K562 (cell line): ENCODE results near the gene NOTCH1. TPM values are rescaled to one million over a fixed set of nuclear protein-coding genes. Genes with fewer than 3 reads are reported as not detected.

ENCODE experiments used
- CREB1 ChIP-seq, 2 experiments: sonication (generic) in 1 of 2; formaldehyde crosslinking in 1 of 2; IDR thresholded peaks; 2 replicates each; pipeline versions ENCODE4 v1.6.1 to v1.8.0; 2012 to 2022; ENCODE audit warnings: inconsistent platforms in 1 of 2, mild to moderate bottlenecking in 1 of 2, missing genetic modification reagents in 1 of 2, moderate library complexity in 1 of 2
- CTBP1 ChIP-seq: fragments of 450-650 bp; IDR thresholded peaks from 2 replicates; pipeline ENCODE4 v1.6.1; 2016; ENCODE audit warnings: borderline replicate concordance
- EGR1 ChIP-seq: fragments of 450-650 bp; conservative IDR thresholded peaks from 2 replicates; pipeline ENCODE4 v1.6.1; 2017; ENCODE audit warnings: mild to moderate bottlenecking
- MAZ ChIP-seq, 2 experiments: fragments of 450-650 bp in 1 of 2; sonication (generic) in 1 of 2; formaldehyde crosslinking; IDR thresholded peaks in 1 of 2; conservative IDR thresholded peaks in 1 of 2; 2 replicates each; pipeline versions ENCODE4 v1.4.0 to v1.5.0; 2020; ENCODE audit warnings: mild to moderate bottlenecking in 1 of 2, missing genetic modification reagents in 1 of 2
- RBBP5 ChIP-seq: fragments of 200-600 bp; sonication (generic); IDR thresholded peaks from 2 replicates; pipeline ENCODE4 v1.6.1; 2012; ENCODE audit warnings: borderline replicate concordance, mild to moderate bottlenecking, low read length, control low read depth, inconsistent platforms; ENCODE audit not compliant: insufficient read depth, poor library complexity, severe bottlenecking
- RCOR1 ChIP-seq, 2 experiments: IDR thresholded peaks; 2 replicates each; pipeline ENCODE4 v1.6.1; 2012; ENCODE audit warnings: low read depth in 2 of 2, low read length in 2 of 2, borderline replicate concordance in 1 of 2, improper control_type of control experiment in 1 of 2
- RHOXF2B ChIP-seq: fragments of 250-450 bp; sonication (Bioruptor Pico); conservative IDR thresholded peaks from 2 replicates; pipeline ENCODE4 v1.5.1; 2021
- ZFX ChIP-seq: sonication (generic); formaldehyde crosslinking; IDR thresholded peaks from 2 replicates; pipeline ENCODE4 v1.8.0; 2022; ENCODE audit warnings: mild to moderate bottlenecking, missing genetic modification reagents, moderate library complexity
- polyA plus RNA-seq, 8 experiments: library from polyadenylated mRNA; depleted of rRNA in 4 of 8; stranded (reverse) in 5 of 8; unstranded in 3 of 8; fragments of >200 nt; fragmentation: Nextera tagmentation in 2 of 8; fragmentation: Illumina TruSeq in 1 of 8; extraction: Ambion mirVana in 2 of 8; extraction: Trizol in 1 of 8; gene quantifications; 2 replicates each; pipeline versions ENCODE4 v1.2.1 to v1.2.3, GENCODE V29; 2011 to 2014; ENCODE audit warnings: inconsistent platforms in 1 of 8, missing spikeins in 1 of 8
- total RNA-seq, 7 experiments: library from RNA; depleted of rRNA in 6 of 7; stranded (reverse); fragments of >200 nt in 6 of 7; fragmentation: Illumina TruSeq in 2 of 7; extraction: Trizol in 2 of 7; gene quantifications; 2 replicates each; pipeline versions ENCODE4 v1.2.1 to v1.2.3, GENCODE V29; 2011 to 2021; ENCODE audit warnings: low replicate concordance in 1 of 7
- TF ChIP-seq, protein P1 (sequence below), 2 experiments: IDR thresholded peaks in 1 of 2; conservative IDR thresholded peaks in 1 of 2; 2 replicates each; pipeline ENCODE4 v1.6.1; 2016; ENCODE audit warnings: low read depth in 2 of 2, mild to moderate bottlenecking in 1 of 2, missing compliant biosample characterization in 1 of 2, missing genetic modification characterization in 1 of 2, moderate library complexity in 1 of 2
- TF ChIP-seq, protein P2 (sequence below): sonication (generic); formaldehyde crosslinking; IDR thresholded peaks from 2 replicates; pipeline ENCODE4 v1.8.0; 2022; ENCODE audit warnings: missing genetic modification reagents, mild to moderate bottlenecking, moderate library complexity, borderline replicate concordance
- TF ChIP-seq, protein P3 (sequence below), 2 experiments: fragments of 450-650 bp; formaldehyde crosslinking in 1 of 2; IDR thresholded peaks; 2 replicates each; pipeline versions ENCODE4 v1.4.0 to v1.6.1; 2014 to 2020; ENCODE audit warnings: mild to moderate bottlenecking in 2 of 2, borderline replicate concordance in 1 of 2, low read depth in 1 of 2

Gene NOTCH1
- total and polyA plus RNA-seq, 9 of the 15 experiments (the other 6 are each of a cell fraction or from before 2014, with no cell fraction given), result 0.03 to 31.4 (median 2.3) TPM

DNA sequence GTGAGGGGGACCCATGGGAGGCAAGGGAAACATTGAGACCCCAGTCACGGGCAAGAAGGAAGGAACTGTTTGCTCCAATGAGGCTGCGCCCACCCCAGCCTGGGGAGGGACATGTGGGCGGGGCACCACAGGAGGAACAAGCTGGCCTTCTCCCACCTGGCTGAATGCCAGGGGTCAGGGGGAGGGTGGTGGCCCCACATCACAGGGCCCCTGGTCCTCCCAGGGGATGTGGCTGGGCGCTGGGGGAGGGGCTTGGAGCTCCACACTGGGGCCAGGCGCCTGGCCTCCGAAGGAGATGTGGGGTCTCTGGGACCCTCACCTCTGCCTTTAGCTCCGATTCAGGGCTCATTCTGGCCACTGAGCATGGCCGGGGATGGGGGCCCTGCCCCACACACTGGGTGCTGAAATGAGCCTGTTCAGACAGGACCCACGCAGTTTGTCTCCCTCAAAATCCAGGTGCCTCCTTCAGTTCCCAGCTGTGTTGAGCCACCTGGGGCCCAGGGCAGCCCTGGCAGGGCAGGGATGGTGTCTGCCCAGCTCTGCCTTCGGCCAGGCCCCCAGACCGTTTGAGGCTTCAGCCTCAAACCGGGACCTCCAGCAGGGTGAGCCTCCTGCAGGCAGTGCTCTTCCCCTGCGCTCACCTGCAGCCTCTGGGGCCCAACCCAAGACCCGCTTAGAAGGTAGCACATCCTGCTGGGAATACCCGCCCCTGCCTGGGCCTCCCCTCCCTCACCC is 33.2 kb upstream of the NOTCH1 start (continued):
- TF ChIP-seq, protein P1, sequence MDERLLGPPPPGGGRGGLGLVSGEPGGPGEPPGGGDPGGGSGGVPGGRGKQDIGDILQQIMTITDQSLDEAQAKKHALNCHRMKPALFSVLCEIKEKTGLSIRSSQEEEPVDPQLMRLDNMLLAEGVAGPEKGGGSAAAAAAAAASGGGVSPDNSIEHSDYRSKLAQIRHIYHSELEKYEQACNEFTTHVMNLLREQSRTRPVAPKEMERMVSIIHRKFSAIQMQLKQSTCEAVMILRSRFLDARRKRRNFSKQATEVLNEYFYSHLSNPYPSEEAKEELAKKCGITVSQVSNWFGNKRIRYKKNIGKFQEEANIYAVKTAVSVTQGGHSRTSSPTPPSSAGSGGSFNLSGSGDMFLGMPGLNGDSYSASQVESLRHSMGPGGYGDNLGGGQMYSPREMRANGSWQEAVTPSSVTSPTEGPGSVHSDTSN (CRISPR knock-in tag; IDR thresholded peaks at IDR 0.05; ENCODE audit: low read depth), result no peak
- TF ChIP-seq, protein P1 (tag; conservative IDR thresholded peaks at IDR 0.05; ENCODE audit: low read depth), result no peak
- TF ChIP-seq RHOXF2B (CRISPR knock-in tag) (no peak), RBBP5 (no peak), CTBP1 (peak; percentile 66; the same call in 1 of the 2 replicates), EGR1 (peak; percentile 25), ZFX (peak; percentile 40), MAZ (CRISPR knock-in tag; conservative IDR thresholded peaks at IDR 0.05 in 1 of 2, IDR thresholded peaks at IDR 0.05 in 1 of 2) (peak in 1 of 2 experiments; percentile 41; a peak in 1 of 4 replicates), CREB1 (IDR thresholded peaks at IDR 0.05) (no peak), CREB1 (CRISPR knock-in tag; IDR thresholded peaks at IDR 0.05) (peak; percentile 43; the same call in 1 of the 2 replicates), RCOR1 (IDR thresholded peaks at IDR 0.05; ENCODE audit: borderline replicate concordance in 1 of 2, low read depth in 2 of 2, low read length in 2 of 2) (no peak)
- TF ChIP-seq, protein P2, sequence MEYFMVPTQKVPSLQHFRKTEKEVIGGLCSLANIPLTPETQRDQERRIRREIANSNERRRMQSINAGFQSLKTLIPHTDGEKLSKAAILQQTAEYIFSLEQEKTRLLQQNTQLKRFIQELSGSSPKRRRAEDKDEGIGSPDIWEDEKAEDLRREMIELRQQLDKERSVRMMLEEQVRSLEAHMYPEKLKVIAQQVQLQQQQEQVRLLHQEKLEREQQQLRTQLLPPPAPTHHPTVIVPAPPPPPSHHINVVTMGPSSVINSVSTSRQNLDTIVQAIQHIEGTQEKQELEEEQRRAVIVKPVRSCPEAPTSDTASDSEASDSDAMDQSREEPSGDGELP (CRISPR knock-in tag), result peak; percentile 71
- TF ChIP-seq, protein P3, sequence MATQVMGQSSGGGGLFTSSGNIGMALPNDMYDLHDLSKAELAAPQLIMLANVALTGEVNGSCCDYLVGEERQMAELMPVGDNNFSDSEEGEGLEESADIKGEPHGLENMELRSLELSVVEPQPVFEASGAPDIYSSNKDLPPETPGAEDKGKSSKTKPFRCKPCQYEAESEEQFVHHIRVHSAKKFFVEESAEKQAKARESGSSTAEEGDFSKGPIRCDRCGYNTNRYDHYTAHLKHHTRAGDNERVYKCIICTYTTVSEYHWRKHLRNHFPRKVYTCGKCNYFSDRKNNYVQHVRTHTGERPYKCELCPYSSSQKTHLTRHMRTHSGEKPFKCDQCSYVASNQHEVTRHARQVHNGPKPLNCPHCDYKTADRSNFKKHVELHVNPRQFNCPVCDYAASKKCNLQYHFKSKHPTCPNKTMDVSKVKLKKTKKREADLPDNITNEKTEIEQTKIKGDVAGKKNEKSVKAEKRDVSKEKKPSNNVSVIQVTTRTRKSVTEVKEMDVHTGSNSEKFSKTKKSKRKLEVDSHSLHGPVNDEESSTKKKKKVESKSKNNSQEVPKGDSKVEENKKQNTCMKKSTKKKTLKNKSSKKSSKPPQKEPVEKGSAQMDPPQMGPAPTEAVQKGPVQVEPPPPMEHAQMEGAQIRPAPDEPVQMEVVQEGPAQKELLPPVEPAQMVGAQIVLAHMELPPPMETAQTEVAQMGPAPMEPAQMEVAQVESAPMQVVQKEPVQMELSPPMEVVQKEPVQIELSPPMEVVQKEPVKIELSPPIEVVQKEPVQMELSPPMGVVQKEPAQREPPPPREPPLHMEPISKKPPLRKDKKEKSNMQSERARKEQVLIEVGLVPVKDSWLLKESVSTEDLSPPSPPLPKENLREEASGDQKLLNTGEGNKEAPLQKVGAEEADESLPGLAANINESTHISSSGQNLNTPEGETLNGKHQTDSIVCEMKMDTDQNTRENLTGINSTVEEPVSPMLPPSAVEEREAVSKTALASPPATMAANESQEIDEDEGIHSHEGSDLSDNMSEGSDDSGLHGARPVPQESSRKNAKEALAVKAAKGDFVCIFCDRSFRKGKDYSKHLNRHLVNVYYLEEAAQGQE (IDR thresholded peaks at IDR 0.05; ENCODE audit: borderline replicate concordance), result 0 out of 2 replicates have a peak, but pooled peaks have one; percentile 10
- TF ChIP-seq, protein P3 (CRISPR knock-in tag; IDR thresholded peaks at IDR 0.05; ENCODE audit: low read depth), result no peak
